ENCODE data around the gene NR0B2. TPM values are rescaled to one million over a fixed set of nuclear protein-coding genes. Genes with fewer than 3 reads are reported as not detected.

The NR0B2 gene
- total RNA-seq, 1 donor from 2014 or later: 5.7 TPM

DNA sequence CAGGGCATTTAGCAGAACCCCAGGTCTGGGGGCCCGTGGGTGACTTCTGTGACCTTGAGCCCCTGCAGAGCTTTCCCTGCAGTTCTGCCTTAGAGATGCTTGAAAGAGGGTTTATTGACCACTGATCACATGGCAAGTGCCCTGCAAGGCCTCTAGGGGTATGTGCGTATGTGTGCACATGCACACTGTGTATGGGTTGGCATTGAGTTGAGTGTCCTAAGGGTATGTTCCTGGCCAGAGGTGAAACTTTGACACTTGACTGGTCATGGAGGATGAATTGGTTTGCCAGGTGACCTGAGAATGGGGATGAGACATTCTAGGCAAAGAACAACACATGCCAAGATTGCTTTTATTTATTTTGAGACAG, 24.9 kb upstream of the NR0B2 start:
- DNase-seq (ENCODE audit: low spot score): no peak
- intact Hi-C loops (cut with DNase I): no loop called here

GRCh38 chr1:26938004-26938658, 24.4 kb upstream of the NR0B2 start:
- no peak for DNase-seq (ENCODE audit: low spot score)
- intact Hi-C loops (cut with DNase I): no loop called here

- intact Hi-C loops (cut with DNase I): no loop called here
- no peak for DNase-seq (ENCODE audit: low spot score)
Measured at GRCh38 chr1:26936823-26937222, 23.0 kb upstream of the NR0B2 start.

GRCh38 chr1:26932531-26932930, 18.8 kb upstream of the NR0B2 start:
- no peak for DNase-seq (ENCODE audit: low spot score)
- intact Hi-C loops (cut with DNase I): no loop called here

GRCh38 chr1:26923711-26924110, 9.9 kb upstream of the NR0B2 start:
- intact Hi-C loops (cut with DNase I): no loop called here
- no peak for DNase-seq (ENCODE audit: low spot score)

DNA sequence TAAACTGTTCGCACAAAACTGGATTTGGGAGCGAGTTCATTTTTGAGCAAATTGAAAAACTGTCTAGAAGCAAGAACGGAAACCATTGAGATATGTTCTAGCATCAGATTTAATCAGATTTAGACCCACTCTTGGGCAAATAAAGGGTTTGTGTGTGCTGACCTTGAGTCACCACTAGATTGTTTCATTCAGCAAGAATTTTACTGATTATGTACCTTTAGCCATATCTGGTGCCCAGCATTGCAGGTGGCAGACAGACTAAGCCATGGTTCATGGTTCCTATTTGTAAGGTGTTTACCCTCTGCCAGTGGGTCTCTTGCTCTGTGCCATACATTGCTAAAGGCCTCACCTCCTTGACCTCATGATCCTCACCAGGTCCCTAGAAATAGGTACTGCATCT, 9.1 kb upstream of the NR0B2 start:
- intact Hi-C loops (cut with DNase I): no loop called here

GRCh38 chr1:26922431-26922729, 8.6 kb upstream of the NR0B2 start:
- intact Hi-C loops (cut with DNase I): no loop called here
- no peak for DNase-seq (ENCODE audit: low spot score)

More for the DNA sequence above, 9.1 kb upstream of the NR0B2 start:
- DNase-seq (ENCODE audit: low spot score): no peak

DNA sequence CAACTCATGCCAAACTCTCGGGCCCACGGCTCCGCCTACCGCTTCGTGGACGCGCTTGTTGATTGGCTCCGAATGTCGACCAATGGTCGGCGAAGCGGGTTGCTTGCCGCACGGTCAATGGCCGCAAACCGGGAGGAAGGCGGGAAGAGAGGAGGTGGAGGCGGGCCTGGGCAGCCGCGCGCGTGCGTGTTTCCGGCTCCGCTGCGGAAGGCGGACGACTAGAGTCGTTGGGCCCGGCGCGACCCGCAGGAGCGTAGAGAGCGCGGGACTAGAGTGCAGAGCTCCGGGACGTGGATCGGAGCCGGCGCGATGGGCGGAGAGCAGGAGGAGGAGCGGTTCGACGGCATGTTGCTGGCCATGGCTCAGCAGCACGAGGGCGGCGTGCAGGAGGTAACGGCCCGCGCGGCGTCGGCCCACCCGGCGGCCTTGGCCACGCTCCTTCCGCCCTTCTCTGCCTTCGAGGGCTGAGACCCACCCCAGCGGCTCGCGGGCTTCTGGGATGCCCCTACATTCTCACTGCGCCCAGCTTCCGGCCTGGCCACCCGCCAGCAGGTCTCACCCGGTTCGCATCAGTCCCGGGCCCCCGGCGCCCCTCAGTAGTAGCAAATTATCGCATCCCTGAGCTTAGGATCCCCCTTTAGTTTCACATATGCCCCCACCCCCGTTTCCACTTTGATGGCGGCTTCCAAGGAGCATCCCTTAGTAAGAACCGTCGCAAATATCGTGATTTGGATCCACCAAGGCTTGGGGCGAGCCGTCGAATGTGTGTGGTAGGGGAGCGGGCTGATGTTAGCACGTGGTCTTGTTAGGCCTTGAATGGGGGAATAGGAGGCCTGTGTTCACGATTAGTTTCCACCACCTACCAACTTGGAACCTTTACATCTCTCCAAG, 8.0 kb upstream of the NR0B2 start, which contains the start of gene NUDC:
Gene NUDC, plus strand, starts transcription at position 204 of the 891 bp plus-strand sequence. Its CDS starts 106 bp downstream, at position 310.
- intact Hi-C loops (cut with DNase I): no loop called here
- peak; percentile 100 for DNase-seq (ENCODE audit: low spot score)

DNA sequence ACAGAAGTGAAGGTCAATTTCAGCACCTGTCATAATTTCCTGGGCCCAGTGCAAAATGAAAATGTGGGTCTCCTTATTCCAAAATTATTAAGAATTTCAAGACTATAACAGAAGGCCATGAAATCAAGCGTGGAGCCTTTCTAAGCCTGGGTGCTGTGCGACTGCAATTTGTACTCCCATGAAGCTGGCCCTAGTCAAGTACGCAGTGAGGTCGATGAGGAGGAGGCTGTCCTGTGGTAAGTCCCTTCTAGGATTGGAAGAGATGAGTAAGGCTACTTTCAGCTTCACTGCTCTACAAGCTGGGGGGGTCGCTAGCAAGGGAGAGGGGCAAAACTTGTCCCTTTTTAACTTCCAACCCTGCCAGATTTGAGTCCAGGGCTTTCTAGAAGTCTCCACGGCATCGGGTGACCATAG, 7.4 kb upstream of the NR0B2 start:
- intact Hi-C loops (cut with DNase I): no loop called here

GRCh38 chr1:26915204-26915842, 1.5 kb upstream of the NR0B2 start:
- intact Hi-C loops (cut with DNase I): no loop called here
- DNase-seq (ENCODE audit: low spot score): peak; percentile 80

More for the DNA sequence above, 7.4 kb upstream of the NR0B2 start:
- DNase-seq (ENCODE audit: low spot score): no peak

GRCh38 chr1:26913389-26913753, 404 bp downstream of the NR0B2 start:
- DNase-seq (ENCODE audit: low spot score): no peak
- intact Hi-C loops (cut with DNase I): no loop called here

GRCh38 chr1:26912147-26912490, 1.7 kb downstream of the NR0B2 start:
- no peak for DNase-seq (ENCODE audit: low spot score)

DNA sequence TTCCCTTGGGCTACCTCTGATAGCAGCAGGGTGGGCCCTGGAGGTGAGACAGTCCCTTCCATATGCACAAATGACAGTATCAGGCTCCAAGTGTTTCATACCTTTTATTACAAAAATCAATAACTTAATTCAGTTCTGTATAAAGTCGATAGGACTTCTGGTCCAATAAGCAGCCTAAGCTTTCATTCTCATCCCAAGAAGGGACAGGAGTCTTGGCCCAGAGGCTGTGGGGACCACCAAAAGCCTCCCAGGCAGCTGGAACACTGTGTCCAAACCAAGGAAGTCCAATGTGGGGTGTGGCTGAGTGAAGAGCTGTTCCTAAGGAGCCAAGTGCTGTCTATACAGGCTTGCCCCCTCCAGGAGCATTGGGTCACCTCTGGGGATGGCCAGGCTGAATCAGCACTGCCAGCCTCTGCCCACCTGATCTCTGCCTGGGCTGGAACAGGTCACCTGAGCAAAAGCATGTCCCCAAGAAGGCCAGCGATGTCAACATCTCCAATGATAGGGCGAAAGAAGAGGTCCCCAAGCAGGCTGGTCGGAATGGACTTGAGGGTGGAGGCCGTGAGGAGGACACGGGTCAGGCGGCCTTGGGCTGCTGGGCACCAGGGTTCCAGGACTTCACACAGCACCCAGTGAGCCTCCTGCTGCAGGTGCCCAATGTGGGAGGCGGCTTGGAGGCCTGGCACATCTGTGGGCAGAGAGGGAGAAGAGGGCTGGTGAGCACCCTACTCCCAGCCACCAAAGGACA, 2.2 kb downstream of the NR0B2 start:
- no peak for DNase-seq (ENCODE audit: low spot score)
- intact Hi-C loops (cut with DNase I): no loop called here

More at GRCh38 chr1:26912147-26912490, 1.7 kb downstream of the NR0B2 start:
- intact Hi-C loops (cut with DNase I): no loop called here

GRCh38 chr1:26910343-26911160, 3.2 kb downstream of the NR0B2 start:
- DNase-seq (ENCODE audit: low spot score): no peak
- intact Hi-C loops (cut with DNase I): no loop called here

- intact Hi-C loops (cut with DNase I): no loop called here
- no peak for DNase-seq (ENCODE audit: low spot score)
Measured at GRCh38 chr1:26909951-26910342, 3.8 kb downstream of the NR0B2 start.

- DNase-seq (ENCODE audit: low spot score): no peak
- intact Hi-C loops (cut with DNase I): no loop called here
Measured at GRCh38 chr1:26907071-26907917, 6.5 kb downstream of the NR0B2 start.

- intact Hi-C loops (cut with DNase I): no loop called here
- no peak for DNase-seq (ENCODE audit: low spot score)
Measured at GRCh38 chr1:26900815-26901511, 12.8 kb downstream of the NR0B2 start.

Data from cardiac septum (tissue), 1 donor.